Epithelial cell of prostate (primary cell): ENCODE data around the gene MCC.
A peak's percentile ranks its signal among the peaks of the same experiment; 100 is the strongest.

Experiments used
- DNase-seq: peaks from one replicate; pipeline ENCODE4 v3.0.0-alpha.2; 2011; ENCODE audit warnings: low read depth, low spot score
- H3K27ac ChIP-seq: fragments of 450-650 bp; 2 replicates; pipeline ENCODE4 v1.5.1; 2017; ENCODE audit warnings: mild to moderate bottlenecking

Gene MCC

DNA sequence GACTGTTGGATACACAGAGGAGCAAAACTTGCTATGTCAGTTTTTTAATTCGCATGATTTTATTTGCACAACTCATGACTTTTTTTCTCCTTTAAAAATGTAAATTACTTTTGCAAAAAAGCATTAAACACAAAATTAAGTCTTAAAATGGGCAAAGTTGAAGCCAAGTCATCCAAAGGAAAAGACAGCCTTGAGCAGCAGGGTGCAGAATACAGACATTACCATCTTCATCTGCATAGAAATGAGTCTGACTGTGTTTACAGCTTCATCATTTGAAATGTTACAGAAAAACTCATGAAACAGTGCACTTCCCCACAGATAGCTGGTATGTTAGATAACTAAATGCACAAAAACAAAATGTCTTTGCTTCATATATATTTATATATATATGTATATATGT lies 154.8 kb downstream of the MCC start:
- DNase-seq, result no peak
- no peak overlapping the region for H3K27ac ChIP-seq

DNA sequence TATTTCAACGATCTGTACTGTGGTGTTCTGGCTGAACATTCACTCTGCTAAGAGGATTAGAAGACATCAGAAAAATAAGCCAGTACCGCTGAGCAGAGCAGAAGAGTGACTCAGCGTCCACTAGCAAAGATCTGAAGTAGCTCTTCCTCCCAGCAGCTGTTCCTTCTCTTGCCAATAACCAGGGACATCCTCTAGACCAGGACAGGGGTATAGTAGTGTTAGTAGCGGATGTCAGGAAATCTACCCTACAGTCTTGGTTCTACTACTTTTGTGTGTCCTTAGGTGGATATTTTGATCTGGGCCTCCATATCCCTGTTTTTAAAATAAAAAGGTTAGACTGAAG lies 157.1 kb downstream of the MCC start:
- H3K27ac ChIP-seq, result peak overlapping the region; percentile 0
- DNase-seq, result no peak

DNA sequence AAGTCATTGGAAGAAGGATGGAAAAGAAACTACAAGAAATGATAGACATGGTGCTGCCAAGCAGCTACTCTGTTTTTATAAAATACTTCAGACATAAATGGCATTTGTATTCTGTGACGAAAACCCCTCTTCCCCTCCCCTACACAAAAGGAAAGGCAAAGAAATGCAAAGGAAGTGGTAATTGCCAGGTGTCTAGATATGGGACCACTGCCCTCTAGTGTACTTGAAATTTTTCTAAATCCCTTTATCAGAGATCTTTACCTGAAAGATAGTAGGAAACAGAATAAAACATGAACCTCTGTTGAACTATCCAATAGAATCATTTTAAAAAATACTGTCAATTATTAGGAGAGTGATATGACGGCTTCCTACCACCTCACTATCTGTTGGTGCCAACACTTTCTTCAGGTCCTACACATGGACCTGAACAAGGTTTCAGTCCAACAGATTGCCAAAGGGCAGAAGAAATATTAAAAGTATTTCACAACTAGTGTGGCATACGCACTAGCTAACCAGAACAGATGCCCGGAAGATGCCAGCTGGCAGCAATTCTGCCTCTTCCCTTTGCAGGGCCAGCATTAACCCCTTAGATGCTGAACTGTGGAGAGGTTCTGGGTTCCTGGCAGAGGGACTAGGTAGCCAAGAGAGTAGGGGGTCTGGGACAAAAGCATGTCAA lies 157.6 kb downstream of the MCC start:
- H3K27ac ChIP-seq, result peak overlapping the region; percentile 0
- DNase-seq, result no peak

DNA sequence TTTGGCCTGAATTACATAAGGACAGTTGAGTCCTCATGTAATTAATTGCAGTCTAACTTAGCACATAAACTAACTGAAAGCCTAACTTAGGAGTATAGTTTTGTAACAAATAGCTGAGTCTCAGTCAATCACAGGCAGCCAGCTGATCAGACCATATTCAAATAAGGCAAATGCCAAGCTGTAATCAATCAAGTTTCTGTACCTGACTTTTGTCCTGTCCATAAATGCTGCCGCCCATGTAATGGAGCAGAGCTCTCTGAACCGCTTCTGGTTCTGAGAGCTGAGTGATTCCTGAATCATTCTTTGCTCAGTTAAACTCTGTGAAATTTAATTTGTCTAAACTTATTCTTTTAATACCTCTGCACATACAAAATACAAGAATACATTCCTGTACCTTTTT lies 158.3 kb downstream of the MCC start:
- H3K27ac ChIP-seq, result no peak overlapping the region
- DNase-seq, result no peak

DNA sequence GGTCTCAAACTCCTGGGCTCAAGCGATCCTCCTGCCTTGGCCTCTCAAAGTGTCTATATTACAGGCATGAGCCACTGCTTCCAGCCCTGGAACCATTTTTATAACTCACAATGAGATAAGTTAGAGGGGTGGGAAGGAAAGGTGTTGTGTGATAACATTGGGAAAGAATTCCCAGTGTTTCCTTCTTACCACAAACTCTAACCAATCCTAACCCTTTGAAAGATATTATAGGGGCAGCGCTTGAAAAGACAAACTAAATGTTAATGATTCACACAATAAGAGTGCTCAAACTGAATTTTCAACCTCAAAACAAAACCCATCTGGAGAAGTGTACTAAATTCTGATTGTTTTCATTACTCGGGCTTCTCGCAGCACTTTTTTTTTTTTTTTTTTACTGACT lies 163.2 kb downstream of the MCC start:
- no peak overlapping the region for H3K27ac ChIP-seq
- no peak for DNase-seq

DNA sequence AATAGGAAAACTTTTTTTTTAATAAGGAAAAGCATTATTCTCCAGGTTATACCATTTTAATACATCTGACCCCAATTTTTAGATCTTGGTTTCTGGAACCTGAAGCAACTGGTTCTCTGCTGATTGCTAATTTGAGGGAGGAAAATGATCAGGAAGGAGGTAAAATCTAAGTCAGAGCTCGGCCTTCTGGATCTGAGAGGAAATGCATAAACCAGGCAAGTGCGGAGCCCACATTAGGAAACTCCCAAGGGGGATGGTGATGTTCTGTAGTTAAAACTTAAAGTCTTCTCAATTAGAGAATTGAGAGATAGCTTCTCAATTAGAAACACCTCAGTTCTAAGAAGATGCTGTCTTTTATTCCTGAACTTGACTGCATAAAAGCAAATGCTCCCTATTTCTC lies 167.0 kb downstream of the MCC start:
- H3K27ac ChIP-seq, result no peak overlapping the region
- no peak for DNase-seq

DNA sequence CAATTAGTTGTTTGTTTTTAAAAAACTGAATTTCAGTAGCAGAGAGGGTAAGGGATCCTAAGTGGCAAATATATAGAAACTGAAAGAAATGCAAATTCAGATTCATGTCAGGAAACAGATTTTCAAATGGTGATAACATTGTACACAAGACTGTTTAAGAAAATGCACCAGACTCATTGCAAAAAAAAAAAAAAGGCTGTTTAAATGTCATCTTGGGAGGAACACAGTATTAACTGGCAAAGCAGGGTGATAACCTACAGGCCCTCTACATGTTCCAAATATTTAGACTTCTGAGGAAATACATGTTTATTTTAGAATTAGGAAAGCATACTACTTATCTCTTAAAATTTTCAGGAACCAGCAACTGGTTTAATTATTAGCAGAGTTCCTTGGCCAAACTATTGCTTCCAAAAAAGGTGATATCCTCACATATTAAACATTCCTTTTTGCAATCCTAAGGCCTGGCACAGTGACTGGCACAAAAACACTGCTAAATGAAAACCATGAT lies 167.9 kb downstream of the MCC start:
- DNase-seq, result no peak

DNA sequence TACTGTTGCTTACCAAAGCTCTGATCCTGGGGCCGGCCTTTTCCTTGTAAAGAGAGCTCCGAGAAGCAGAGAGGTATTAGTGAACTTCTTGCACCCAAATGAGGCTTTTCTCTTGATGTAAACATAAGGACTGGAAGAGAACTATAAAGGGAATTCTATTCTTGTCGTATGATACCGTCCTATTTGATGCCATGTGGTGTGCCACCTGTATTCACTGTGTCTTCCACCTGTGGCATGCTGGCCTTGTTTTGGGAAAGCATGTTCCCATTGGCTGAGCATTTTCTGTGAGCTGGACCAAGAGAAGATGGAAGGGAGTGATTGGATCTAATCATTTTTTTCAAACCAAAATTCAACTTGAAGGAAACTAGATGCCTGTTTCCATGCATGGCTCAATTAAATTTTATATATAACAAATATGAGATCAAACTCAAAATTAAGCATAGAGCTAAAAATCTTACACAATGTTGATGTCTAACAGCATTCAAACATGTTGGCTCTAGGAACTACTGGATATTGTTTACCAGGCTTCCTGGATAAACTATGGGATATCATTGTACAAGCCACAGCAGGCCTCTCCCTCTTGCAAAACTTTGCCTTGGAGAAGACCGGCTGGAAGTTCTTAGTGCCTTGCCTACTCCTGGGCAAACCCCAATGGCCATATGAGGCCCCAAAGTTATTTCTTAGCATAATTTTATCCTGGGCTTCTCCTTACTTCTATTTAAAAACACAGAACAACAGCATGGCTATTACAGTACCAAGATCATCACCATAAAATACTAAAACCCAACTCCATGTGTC lies 168.8 kb downstream of the MCC start:
- H3K27ac ChIP-seq, result no peak overlapping the region

More for the DNA sequence above, 167.9 kb downstream of the MCC start:
- no peak overlapping the region for H3K27ac ChIP-seq

DNA sequence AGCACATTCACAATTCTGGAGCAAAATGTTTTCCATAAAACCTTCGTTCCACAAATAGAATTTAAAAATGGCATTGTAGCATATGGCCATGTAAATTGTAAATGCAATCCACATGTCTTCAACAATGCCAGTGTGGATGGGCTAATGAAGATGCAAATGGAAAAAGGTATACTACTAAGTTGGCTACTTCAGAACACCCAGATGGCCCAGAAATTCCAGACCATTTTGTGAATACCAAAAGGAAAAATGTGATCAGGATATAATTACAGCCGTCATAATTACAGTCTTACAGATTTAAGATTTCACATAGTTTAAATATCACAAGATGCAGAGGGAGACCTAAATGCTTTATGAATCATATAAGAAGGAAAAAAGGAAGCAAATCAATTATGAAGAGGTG lies 170.6 kb downstream of the MCC start:
- H3K27ac ChIP-seq, result no peak overlapping the region
- no peak for DNase-seq

More for the DNA sequence above, 168.8 kb downstream of the MCC start:
- DNase-seq, result no peak

DNA sequence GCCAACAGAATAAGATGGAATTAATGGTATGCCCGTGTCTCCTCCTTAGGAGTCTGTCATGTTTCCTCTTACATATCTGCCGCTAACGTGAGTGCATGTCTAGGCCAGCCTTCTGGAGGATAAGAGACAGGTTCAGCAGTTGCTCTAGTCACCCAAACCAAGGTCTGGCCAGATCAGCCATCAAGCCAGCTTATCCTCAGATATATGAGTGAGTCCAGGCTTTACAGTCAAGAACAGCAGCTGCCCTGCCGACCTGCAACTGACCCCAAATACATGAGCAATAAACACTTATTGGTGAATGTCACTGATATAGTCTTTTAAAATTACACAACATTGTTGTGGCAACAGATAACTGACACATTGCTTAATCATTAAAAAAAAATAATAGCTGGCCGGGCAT lies 177.0 kb downstream of the MCC start:
- no peak overlapping the region for H3K27ac ChIP-seq
- no peak for DNase-seq

DNA sequence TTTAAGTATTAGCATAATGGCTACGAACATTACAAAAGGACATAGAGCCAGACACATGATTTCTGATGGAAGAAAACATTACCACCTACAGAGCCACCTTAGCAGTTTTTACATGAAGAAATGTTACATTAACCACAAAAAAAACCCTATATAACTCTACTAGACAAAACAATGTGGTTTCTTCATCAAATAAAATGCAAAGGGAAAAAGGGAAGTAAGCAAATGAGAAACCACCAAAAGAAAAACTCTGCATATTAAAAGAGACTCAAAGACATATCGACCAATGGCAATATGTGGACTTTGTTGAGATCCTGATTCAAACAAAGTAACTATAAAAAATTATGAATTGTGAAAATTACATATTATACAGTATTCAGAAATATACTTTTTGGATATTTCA lies 186.1 kb downstream of the MCC start:
- no peak overlapping the region for H3K27ac ChIP-seq
- DNase-seq, result no peak

DNA sequence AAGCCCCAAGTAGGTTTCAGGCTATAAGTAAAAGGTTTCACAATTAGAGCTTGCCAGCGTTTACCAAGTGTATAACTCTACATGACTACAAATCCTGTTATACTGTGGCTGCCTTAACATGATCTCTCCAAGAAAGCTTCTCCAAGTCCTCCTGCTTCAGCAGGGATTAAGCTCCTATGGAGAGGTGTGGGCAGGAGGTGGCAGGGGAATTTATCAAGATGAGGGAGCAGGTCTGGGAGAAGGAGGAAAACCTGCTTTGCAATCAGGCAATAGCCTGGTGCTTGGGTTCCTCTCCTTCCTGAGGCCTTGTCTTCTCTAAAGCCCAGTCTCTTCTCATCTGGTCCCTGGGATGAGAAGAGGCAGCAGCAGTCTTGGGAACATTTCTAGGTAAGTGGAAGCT lies 188.7 kb downstream of the MCC start:
- no peak for DNase-seq
- H3K27ac ChIP-seq, result no peak overlapping the region

DNA sequence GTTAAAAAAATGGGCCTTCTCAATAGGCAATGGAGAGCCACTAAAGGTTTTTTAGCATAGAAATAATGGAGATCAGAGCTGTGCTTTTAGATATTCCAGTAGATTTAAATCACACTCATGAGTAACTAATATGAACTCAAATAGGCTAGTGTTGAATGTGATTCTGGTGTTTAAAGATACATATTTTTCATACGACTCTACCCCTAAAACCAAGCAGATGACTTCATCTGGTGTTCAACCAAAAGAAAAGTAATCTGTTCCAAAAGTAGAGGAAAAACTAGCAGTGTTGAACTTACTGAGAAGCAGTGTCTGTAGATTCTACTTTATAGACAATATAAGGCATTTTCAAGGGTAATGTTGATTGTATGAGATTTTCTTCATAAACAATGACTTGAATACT lies 191.6 kb downstream of the MCC start:
- H3K27ac ChIP-seq, result no peak overlapping the region
- no peak for DNase-seq

DNA sequence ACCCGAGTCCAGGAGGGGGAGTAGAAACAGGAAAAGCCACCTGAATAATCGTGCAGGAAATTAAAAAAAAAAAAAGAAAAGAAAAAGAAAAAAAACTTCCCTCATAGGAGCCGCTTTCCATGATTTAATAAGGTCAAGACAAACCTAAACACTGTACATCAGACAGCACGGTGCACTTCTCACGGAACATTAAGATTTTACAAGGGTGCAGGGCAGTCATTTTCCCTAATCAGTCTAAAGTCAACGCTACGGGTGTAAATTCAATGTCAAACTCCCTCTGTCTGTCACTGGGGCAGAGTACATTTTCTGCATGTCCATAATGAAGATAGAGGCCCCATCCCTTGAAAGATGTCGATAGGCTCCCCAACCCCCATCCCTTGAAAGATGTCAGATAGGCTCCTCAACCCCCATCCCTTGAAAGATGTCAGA lies 193.1 kb downstream of the MCC start:
- no peak for DNase-seq
- H3K27ac ChIP-seq, result peak overlapping the region; percentile 80

DNA sequence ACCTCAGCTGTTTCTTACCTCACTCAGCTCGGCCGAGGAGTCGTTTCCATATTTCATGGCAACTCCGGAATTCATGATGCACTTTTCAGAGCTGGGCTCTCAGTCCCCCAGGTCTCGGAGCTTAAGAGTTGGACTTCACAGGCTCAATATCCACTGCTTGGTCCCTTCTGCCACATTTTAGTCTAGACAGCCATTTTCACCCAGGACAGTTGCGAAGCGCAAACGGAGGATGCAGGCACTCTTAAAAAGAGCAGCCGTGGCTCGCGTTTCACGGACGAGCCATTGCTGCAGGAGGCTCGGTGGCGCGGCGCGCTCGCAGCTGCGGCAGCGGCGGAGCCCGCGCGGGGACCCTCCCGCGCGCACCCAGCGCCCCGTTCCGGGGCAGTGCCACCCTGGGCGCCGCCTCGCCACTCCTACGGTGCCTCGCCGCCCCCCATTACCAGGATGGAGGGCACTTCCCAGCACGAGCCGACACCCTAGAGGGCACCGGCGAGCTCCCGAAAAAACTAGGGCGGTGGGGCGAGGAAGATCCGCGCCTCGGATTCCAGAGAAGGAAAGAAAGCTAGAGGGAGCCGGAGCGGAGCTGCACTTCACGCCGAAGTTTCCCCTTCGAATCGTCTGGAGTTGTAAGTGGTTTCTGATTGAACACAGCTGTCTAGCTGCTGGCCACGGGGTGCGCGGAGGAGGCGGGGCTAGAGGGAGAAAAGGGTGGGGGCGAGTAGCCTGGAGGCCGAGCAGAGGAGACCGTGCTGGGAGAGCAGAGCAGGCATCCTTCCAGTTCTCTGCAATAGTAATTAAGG lies 193.7 kb downstream of the MCC start:
- peak overlapping the region; percentile 80 for H3K27ac ChIP-seq
- no peak for DNase-seq

DNA sequence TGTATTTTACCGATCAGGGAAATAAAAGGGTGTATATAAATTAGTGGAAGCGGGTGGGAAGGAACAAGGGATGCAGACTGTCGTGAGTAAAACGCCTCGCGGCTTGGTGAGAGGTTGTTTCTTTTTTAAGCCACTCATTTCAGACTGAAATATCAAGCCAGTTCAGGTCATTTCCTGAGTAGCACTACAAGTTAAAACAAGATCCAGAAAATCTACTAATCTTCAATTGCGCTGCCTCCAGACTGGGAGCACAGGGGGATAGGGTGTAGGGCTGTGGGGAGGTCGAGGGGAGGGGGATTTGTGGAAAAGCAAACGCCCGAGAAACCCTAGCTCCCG lies 194.3 kb downstream of the MCC start:
- no peak for DNase-seq
- H3K27ac ChIP-seq, result peak overlapping the region; percentile 80

DNA sequence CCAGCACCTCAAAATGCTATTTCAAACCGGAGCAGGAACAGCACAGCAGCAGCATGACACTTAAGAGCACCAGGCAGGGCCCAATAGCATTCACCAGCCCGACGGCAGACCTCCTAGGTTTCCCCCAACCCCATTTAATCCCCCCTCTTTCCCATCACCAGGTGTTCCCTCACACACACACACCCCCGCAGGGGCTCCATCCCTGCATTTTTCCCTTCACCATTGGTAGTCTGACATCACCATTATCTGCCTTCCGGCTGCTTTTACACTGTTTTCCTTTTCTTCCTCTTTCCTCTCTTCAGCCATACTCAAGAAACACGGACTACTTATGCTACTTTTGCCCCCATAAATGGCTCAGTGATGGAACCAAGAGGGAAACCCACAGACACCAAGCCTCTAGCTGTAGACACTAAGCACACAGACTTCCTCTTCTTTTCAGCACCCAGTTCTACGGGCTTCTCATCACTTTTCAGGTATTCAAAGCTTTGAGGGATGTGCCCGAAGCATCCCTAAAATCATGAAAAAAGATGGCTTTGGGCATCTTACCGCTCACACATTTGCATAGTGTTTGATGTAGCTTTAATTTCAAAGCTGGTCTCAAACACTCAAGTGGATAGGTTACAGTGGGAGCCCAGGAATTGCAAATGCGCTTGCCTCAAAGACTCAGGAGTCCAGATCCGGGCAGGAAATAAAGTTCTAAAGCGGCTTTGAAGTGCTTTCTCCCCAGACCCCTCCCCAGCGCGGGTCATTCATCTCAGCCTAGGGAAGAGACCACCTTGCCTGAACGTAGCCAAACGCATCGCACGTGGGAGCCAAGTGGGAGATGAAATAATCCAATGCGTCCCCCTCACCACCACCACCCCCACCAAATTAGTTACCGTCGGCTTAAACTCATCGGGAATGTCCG lies 194.9 kb downstream of the MCC start:
- DNase-seq, result no peak
- H3K27ac ChIP-seq, result peak overlapping the region; percentile 80

DNA sequence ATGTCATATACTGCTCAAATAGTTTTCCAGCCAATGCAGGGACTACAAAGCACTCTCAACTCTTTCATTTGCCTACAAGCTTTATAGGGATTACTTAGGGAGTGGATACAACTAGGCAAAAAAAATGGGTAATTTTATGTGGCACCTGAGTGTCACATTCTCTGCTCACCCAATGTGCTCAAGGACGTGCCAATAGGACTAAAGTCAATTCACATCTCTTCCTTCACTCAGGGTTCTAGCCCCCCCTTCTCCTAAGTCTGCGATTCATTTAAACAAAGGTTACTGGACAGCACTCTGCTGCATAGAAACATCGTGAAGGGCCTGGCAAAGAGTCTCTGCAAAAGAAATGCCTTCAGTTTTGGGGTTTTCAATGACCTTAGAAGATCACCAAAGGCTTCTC lies 195.8 kb downstream of the MCC start:
- DNase-seq, result no peak
- no peak overlapping the region for H3K27ac ChIP-seq

DNA sequence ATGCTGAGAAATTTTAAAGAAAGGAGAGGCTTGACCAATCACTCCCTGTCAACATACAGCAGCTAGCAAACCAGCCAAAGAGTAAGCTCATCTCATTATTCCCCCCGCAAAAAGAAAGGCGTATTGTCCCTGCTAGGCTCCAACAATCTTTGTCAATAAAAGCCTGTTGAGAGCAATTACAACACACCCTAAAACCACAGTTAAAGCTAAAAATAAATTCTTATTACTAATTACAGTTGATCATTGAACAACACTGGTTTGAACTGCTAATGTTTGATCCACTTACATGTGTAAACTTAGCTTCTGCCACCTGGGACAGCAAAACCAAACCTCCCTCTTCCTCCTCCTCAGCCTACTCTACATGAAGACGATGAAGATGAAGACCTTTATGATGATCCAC lies 204.7 kb downstream of the MCC start:
- DNase-seq, result no peak
- no peak overlapping the region for H3K27ac ChIP-seq

DNA sequence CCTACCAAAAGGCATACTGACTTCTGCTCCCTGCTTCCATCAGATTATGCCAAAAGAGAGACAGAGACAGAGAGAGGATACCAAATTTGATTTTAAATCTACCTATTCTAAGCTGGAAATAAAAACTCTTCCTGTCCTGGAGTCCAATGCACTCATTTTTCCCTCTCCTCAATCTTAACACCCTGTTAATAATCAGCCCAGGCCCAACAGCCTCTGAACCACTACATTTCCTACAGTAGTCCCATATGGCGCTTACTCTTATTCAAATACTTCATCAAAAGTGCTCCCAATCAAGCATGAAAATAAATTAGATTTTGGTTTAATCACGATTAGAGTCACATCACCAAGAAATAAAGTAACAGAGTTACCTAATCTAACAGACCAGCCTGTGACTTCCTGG lies 205.8 kb downstream of the MCC start:
- DNase-seq, result no peak
- H3K27ac ChIP-seq, result no peak overlapping the region
